Activated CD8-positive, alpha-beta memory T cell treated with anti-CD3 and anti-CD28 coated beads, Interleukin-2, amount 50 U/mL, for 1 hour (primary cell): ENCODE measurements around the gene AFF4.
"Not testable (repeated sequence)": the region's sequence is repeated elsewhere in the genome, so short reads cannot be mapped to it uniquely, and the experiment has no call there.

Experiments
- DNase-seq: peaks from one replicate; pipeline ENCODE4 v3.0.0-alpha.2; 2020; ENCODE audit errors: extremely low read depth

AFF4 gene

GRCh38 chr5:132953710-132954109 is 9.7 kb downstream of the AFF4 start:
- DNase-seq = no peak

GRCh38 chr5:132952829-132953228 is 10.6 kb downstream of the AFF4 start:
- DNase-seq = no peak

DNA sequence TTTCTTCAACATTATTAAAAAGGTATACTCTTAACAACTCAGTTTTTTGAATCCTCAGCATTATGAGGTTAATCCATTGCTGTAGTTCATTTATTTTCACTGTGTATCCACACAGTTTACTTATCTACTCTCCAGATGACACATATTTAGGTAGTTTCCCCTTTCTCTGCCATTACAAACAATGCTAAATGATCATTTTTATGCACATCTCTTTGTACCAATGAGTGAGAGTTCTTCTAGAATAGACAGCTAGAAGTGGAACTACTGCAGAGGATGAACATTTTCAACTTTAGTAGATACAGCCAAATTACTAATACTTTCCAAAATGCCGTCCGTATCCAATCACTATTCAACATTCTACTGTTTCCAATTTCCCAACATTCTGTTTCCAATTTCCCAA is 11.5 kb downstream of the AFF4 start:
- no peak for DNase-seq

- DNase-seq = no peak
Measured at GRCh38 chr5:132949136-132949535, 14.3 kb downstream of the AFF4 start.

- no peak for DNase-seq
Measured at GRCh38 chr5:132947671-132948070, 15.8 kb downstream of the AFF4 start.

DNA sequence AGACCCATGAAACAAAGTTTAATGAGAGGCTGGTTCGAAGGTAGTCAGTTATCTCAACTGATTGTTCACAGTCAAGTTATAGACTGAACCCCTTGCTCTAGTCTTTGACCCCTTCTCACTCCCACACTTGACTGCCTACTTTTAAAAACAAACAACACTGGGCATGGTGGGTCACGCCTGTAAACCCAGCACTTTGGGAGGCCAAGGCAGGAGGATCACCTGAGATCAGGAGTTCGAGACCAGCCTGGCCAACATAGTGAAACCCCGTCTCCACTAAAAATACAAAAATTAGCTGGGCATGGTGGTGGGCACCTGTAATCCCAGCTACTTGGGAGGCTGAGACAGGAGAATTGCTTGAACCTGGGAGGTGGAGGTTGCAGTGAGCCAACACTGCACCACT is 18.1 kb downstream of the AFF4 start:
- DNase-seq = not testable (repeated sequence)

DNA sequence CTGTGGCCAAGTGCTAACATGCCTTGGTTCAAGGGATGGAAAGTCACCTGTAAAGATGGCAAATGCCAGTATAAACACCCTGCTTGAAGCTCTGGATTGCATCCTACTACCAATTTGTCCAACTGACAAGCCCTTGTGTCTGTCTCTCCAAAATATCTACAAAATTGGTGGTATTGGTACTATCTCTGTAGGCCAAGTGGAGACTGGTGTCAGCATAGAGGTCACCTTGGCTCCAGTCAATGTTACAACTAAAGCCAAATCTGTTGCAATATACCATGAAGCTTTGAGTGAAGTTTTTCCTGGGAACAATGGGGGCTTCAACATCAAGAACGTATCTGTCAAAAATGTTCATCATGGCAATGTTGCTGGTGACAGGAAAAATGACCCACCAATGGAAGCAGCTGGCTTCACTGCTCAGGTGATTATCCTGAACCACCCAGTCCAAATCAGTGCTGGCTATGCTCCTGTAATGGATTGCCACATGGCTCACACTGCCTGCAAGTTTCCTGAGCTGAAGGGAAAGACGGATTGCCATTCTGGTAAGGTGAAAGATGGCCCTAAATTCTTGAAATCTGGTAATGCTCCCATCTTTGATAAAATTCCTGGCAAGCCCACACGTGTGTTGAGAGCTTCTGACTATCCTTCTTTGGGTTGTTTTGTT is 19.9 kb downstream of the AFF4 start:
- DNase-seq = no peak

DNA sequence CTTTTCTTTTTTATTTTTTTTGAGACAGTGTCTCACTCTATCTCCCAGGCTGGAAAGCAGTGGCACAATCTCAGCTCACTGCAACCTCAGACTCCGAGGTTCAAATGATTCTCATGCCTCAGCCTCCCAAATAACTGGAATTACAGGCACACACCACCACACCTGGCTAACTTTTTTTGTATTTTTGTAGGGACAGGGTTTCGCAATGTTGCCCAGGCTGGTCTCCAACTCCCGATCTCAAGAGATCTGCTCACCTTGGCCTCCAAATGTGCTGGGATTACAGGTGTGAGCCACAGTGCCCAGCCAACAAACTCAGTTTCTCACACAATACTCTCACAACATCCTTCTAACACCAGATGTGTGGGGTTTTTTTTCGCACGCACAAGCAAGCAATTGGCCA is 22.1 kb downstream of the AFF4 start:
- DNase-seq = no peak

DNA sequence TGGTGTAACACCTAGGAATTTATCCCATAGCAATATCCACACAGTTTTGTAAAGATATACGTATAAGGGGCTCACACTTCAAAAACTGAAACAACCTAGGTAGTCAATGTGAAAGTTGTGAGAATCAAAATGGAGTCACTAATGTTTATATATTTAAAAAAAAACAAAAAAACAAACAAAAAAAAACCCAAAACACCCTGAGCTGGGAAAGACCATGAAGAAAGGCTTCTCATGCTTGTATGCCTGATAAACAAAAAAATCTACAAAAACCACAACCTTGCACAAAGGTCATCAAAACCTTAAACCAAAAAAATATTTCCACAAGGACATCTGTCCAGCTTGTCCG is 35.4 kb downstream of the AFF4 start:
- DNase-seq = no peak

- DNase-seq = no peak
Measured at GRCh38 chr5:132927355-132928061, 35.9 kb downstream of the AFF4 start.

DNA sequence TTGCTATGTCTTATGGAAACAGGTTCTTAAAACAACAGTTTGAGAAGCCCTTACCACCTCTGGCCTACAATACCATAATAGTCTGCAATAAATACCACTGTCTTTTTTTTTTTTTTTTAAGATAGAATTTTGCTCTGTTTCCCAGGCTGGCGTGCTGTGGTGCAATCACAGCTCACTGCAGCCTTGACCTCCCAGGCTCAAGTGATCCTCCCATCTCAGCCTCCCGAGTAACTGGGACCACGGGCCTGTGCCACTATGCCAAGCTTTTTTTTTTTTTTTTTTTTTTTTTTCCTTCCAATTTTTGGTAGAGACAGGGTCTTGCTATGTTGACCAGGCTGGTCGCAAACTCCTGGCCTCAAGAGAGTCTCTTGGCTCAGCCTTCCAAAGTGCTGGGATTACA is 37.0 kb downstream of the AFF4 start:
- DNase-seq = no peak

- no peak for DNase-seq
Measured at GRCh38 chr5:132916086-132916485, 47.3 kb downstream of the AFF4 start.

- DNase-seq = no peak
Measured at GRCh38 chr5:132915681-132916080, 47.8 kb downstream of the AFF4 start.

DNA sequence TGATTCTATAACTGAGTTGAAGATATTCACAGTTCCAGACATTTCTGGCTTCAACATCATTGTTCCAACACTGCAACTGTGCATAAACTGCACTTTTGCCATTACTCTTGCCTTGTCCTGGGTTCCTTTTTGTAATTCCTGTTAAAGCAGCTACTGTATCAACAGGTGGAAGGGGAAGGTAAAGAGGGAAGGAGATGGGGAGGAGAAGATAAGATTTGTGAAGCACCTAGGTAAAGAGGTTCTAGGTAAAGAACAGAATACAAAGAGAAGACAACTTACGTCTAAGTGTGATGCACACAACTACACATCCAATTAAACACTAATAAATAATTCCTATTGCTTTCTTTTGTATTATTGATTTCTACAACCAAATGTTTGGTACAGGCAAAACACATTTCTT is 53.7 kb downstream of the AFF4 start:
- DNase-seq = no peak

DNA sequence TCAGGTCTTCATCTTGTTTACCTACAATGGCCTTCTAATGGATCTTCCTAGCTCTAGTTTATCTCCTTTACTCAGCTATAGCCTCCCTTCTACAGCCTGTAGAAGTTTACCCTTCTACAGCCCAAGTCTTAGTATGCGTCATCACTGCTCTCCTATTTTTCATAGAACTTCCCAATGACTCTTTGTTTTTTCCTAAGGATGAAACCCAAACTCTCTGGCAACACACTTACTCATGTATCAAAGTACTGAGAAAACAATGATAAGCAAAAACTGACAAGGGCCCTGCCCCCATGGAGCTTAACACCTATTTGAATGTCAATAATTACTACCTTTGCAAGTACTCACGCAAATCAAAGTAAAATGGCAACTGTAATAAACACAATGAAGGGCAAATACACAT is 56.3 kb downstream of the AFF4 start:
- no peak for DNase-seq

DNA sequence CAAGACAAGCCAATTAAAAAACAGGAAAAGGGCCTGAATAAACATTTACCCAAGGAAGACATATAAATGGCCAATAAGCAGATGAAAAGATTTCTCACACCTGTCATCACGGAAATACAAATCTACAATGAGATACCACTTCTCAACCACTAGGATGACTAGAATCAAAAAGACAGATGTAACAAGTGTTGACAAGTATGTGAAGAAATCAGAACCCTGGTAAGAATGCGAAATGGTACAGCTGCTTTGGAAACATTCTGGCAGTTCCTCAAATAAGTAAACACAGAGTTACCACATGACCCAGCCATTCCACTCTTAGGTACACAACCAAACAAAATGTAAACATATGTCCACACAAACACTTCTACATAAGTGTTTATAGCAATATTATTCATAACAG is 57.5 kb downstream of the AFF4 start:
- DNase-seq = no peak

DNA sequence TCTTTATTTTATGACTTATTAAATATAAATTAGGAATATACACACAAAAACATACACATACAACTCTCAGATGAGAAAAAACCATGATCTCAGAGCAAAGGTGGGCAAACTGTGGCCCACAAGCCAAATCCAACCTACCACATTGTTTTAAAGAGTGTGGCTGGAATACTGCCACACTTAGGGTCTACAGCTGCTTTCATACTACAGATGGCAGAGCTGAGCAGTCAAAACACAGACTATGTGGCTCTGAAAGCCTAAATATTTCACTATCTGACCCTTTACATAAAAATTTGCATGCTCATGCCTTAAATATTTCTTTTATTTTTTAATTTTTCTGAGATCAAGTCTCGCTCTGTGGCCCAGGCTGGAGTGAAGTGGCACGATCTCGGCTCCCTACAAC is 61.7 kb downstream of the AFF4 start:
- DNase-seq = no peak

GRCh38 chr5:132901036-132901435 is 62.4 kb downstream of the AFF4 start:
- DNase-seq = no peak

DNA sequence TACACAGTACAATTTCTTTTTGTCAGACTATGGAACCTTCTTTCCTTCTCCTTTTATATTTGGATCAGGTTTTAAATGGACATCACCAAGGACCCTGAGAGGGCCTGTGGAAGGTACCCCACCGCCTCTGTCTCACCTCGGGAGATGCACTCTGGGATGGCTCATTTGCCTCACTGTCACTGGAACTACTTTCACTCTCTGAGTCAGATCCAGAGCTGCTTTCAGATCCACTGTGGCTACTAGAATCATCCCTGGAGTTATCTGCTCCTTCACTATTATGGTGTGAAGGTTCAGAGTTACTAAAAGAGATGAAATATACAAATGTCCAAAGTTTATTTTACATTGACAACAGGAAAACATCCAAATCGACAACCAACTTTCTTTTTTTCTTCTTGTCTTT is 65.3 kb downstream of the AFF4 start:
- DNase-seq = no peak

DNA sequence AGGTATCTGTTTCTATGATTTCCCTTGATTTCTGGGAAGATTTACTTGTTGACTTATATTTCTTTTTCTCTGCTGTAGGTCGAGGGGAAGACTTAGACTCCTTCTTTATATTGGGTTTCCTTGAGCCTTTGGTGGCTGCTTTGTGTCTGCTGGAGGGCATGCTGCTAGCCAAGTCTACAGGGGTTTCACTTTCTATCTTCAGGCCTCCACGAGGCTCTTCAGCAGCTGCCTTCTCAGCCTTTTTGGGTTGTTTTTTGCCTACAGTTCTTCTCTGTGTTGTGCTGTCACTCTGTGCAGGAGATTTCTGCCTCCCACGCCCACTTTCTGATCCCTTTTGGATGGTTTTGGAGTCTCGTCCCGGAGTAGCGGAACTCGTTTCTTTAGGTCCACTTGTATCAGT is 66.7 kb downstream of the AFF4 start:
- DNase-seq = no peak

- DNase-seq = no peak
Measured at GRCh38 chr5:132895719-132896305, 67.6 kb downstream of the AFF4 start.

- DNase-seq = no peak
Measured at GRCh38 chr5:132890817-132891216, 72.6 kb downstream of the AFF4 start.

DNA sequence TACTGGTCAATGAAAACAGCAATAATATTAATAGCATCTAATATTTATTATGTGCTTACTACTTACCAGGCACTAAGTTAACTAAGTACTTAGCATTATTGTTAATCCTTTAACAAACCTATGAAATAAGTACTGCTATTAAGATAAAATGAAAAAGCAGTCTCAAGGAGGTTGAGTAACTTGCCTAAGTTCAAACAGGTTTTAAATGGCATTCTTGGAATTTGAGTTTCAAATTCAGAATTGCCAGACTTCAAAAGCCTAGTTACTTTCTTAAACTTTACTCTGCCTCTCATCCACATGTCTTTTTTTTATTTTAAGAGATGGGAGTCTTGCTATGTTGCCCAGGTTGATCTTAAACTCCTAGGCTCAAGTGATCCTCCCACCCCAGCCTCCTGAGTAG is 73.9 kb downstream of the AFF4 start:
- no peak for DNase-seq

DNA sequence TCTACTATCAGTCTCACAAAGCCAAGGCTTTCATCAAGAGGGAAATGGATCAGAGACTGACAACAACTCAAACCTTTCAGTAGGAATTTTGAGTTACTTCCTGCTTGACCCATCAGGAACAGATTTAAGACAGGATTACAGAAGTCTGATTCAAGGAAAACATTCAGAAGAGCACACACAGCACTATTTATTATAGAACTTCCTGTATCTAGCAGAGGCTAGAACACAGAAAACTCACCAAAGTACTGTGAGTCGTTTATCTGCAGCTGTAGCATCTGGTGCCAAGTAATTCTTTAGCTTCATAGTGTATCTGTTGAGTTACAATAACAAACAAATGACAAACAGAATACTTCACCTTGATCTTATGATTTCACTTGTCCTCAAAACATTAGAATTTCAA is 76.2 kb downstream of the AFF4 start:
- no peak for DNase-seq
